Thoracic aorta (tissue), 2 donors: ENCODE data around the gene OR13C9. TPM values are rescaled to one million over a fixed set of nuclear protein-coding genes. Genes with fewer than 3 reads are reported as not detected.
"Not testable (repeated sequence)": the region's sequence is repeated elsewhere in the genome, so short reads cannot be mapped to it uniquely, and the experiment has no call there.

Source experiments
- ATAC-seq: fragments of 150-250 bp; one replicate; pipeline ENCODE4 v1.8.0; 2017; ENCODE audit warnings: low read depth; ENCODE audit not compliant: insufficient number of reproducible peaks, low FRiP score
- DNase-seq: peaks from one replicate; pipeline ENCODE4 v3.0.0-alpha.2; 2020; ENCODE audit warnings: low spot score
- H3K27ac ChIP-seq, 2 donors: fragments of 200-600 bp; sonication (generic); 1 replicate in 1 of 2; 2 replicates in 1 of 2; pipeline ENCODE4 v1.5.1; 2016; ENCODE audit warnings: mild to moderate bottlenecking in 2 of 2, moderate library complexity in 2 of 2
- H3K27me3 ChIP-seq: fragments of 200-600 bp; sonication (generic); replicated peaks from 2 replicates; pipeline ENCODE4 v1.6.0; 2016; ENCODE audit warnings: mild to moderate bottlenecking; ENCODE audit not compliant: insufficient read depth
- H3K36me3 ChIP-seq: fragments of 200-600 bp; sonication (generic); one replicate; pipeline ENCODE4 v1.5.1; 2016
- H3K4me1 ChIP-seq, 2 donors: fragments of 200-600 bp; sonication (generic); 1 replicate in 1 of 2; 2 replicates in 1 of 2; pipeline versions ENCODE4 v1.5.1 to v1.6.0; 2016; ENCODE audit warnings: low read depth in 2 of 2, mild to moderate bottlenecking in 1 of 2; ENCODE audit not compliant: control insufficient read depth in 1 of 2
- H3K4me3 ChIP-seq: fragments of 200-600 bp; sonication (generic); 2 replicates; pipeline ENCODE4 v1.5.1; 2016; ENCODE audit warnings: mild to moderate bottlenecking
- H3K9me3 ChIP-seq: fragments of 200-600 bp; sonication (generic); 2 replicates; pipeline ENCODE4 v1.5.1; 2016
- total RNA-seq, 2 donors: library from RNA; depleted of rRNA; stranded (reverse); fragments of >200 nt; gene quantifications; one replicate each; pipeline versions ENCODE4 v1.1.0 to v1.2.3, GENCODE V29; 2016
- TF ChIP-seq, protein P1 (sequence below): fragments of 200-600 bp; sonication (generic); IDR thresholded peaks from one replicate; pipeline ENCODE4 v1.5.1; 2019; ENCODE audit warnings: antibody characterized with exemption

The OR13C9 gene
- total RNA-seq, 2 donors from 2014 or later = not detected

GRCh38 chr9:104617418-104617817, 586 bp downstream of the OR13C9 start:
- TF ChIP-seq, protein P1, sequence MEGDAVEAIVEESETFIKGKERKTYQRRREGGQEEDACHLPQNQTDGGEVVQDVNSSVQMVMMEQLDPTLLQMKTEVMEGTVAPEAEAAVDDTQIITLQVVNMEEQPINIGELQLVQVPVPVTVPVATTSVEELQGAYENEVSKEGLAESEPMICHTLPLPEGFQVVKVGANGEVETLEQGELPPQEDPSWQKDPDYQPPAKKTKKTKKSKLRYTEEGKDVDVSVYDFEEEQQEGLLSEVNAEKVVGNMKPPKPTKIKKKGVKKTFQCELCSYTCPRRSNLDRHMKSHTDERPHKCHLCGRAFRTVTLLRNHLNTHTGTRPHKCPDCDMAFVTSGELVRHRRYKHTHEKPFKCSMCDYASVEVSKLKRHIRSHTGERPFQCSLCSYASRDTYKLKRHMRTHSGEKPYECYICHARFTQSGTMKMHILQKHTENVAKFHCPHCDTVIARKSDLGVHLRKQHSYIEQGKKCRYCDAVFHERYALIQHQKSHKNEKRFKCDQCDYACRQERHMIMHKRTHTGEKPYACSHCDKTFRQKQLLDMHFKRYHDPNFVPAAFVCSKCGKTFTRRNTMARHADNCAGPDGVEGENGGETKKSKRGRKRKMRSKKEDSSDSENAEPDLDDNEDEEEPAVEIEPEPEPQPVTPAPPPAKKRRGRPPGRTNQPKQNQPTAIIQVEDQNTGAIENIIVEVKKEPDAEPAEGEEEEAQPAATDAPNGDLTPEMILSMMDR = no peak
- no peak for ATAC-seq
- Histone ChIP-seq H3K27me3 (no peaks in the 10 kb centered on the region), H3K9me3 (no peaks in the 10 kb centered on the region), H3K36me3 (no peaks in the 10 kb centered on the region), H3K4me3 (no peak overlapping the region), H3K27ac (no peak overlapping the region), H3K4me1 (no peaks in the 10 kb centered on the region)
- no peak for DNase-seq

GRCh38 chr9:104611213-104611612, 6.8 kb downstream of the OR13C9 start:
- Histone ChIP-seq H3K4me1 (no peaks in the 10 kb centered on the region), H3K27ac (no peak overlapping the region), H3K36me3 (no peaks in the 10 kb centered on the region), H3K27me3 (no peaks in the 10 kb centered on the region), H3K4me3 (no peak overlapping the region), H3K9me3 (no peaks in the 10 kb centered on the region)
- TF ChIP-seq, protein P1 = no peak
- ATAC-seq (no peak), DNase-seq (no peak)

GRCh38 chr9:104608336-104608735, 9.7 kb downstream of the OR13C9 start:
- Histone ChIP-seq H3K9me3 (no peaks in the 10 kb centered on the region), H3K27ac (no peak overlapping the region), H3K36me3 (no peaks in the 10 kb centered on the region), H3K4me1 (no peaks in the 10 kb centered on the region), H3K27me3 (no peaks in the 10 kb centered on the region), H3K4me3 (no peak overlapping the region)
- DNase-seq (no peak), ATAC-seq (no peak)
- TF ChIP-seq, protein P1 = no peak

DNA sequence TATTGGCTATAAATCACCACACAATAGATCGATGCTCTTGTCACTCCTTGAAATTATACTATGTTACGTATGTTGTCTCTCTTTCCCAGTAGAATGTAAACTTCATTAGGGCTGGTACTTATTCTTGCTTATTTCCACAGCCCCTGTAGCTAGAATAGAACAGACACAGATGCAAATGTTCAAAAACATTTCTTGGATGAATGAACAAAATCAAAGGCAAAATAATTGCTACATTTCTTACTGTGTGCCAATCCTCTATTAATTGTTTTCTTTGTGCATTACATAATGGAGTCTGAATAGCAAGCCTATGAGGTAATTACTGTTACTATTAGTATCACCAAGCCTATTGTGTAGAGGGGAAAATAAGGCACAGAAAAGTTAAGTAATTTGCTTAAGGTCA, 11.9 kb downstream of the OR13C9 start:
- TF ChIP-seq, protein P1 = no peak
- Histone ChIP-seq H3K9me3 (no peaks in the 10 kb centered on the region), H3K36me3 (no peaks in the 10 kb centered on the region), H3K4me3 (no peak overlapping the region), H3K4me1 (no peaks in the 10 kb centered on the region), H3K27ac (no peak overlapping the region), H3K27me3 (no peaks in the 10 kb centered on the region)
- DNase-seq = no peak
- ATAC-seq = no peak

DNA sequence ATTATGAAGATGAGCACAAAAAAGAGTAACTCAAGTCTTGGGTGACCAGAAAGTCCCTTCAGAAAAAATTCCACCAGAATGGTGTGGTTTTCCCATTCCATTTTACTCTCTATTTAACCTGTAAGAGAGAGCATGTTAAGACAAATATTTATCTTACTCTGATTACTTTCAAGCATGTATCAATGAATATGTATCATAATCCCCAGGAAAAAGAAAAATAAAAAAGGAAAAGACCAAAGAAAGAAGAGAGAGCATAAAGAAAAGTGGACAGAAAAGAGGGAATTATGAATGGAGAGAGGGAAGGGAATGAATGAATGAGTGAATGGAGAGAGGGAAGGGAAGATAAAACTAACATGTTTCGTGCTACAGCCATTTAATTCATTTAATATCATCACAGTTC, 12.5 kb downstream of the OR13C9 start, which contains the start of gene OR13C2:
Gene OR13C2, minus strand, starts transcription at position 101 of the 400 bp plus-strand sequence. Its CDS starts 0 bp downstream, at position 101.
- DNase-seq, H3K27ac ChIP-seq, H3K36me3 ChIP-seq, H3K27me3 ChIP-seq, H3K4me3 ChIP-seq, H3K9me3 ChIP-seq, H3K4me1 ChIP-seq, ATAC-seq: not testable (repeated sequence)

GRCh38 chr9:104604801-104605200, 13.2 kb downstream of the OR13C9 start:
- TF ChIP-seq, protein P1 = no peak
- Histone ChIP-seq H3K27me3 (no peaks in the 10 kb centered on the region), H3K4me1 (no peaks in the 10 kb centered on the region), H3K27ac (no peak overlapping the region), H3K9me3 (no peaks in the 10 kb centered on the region), H3K36me3 (no peaks in the 10 kb centered on the region), H3K4me3 (no peak overlapping the region)
- no peak for ATAC-seq
- DNase-seq = no peak

DNA sequence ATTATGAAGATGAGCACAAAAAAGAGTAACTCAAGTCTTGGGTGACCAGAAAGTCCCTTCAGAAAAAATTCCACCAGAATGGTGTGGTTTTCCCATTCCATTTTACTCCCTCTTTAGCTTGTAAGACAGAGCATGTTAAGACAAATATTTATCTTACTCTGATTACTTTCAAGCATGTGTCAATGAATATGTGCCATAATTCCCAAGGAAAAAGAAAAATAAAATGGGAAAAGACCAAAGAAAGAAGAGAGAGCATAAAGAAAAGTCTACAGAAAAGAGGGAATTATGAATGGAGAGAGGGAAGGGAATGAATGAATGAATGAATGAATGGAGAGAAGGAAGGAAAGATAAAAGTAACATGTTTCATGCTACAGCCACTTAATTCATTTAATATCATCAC, 18.7 kb downstream of the OR13C9 start, which contains the start of gene OR13C5:
Gene OR13C5, minus strand, starts transcription at position 101 of the 400 bp plus-strand sequence. Its CDS starts 0 bp downstream, at position 101.
- not testable (repeated sequence) for H3K9me3 ChIP-seq, H3K27ac ChIP-seq, H3K4me1 ChIP-seq, H3K4me3 ChIP-seq, H3K27me3 ChIP-seq, H3K36me3 ChIP-seq, DNase-seq, ATAC-seq

GRCh38 chr9:104598749-104599148, 19.3 kb downstream of the OR13C9 start:
- H3K4me1 ChIP-seq, H3K36me3 ChIP-seq, H3K9me3 ChIP-seq, H3K27me3 ChIP-seq, ATAC-seq, H3K27ac ChIP-seq, DNase-seq, H3K4me3 ChIP-seq: not testable (repeated sequence)
